Measurements from ENCODE around the gene ARL6IP4.

GRCh38 chr12:123030686-123031085, 50.2 kb downstream of the ARL6IP4 start:
- TF ChIP-seq CTCF (conservative IDR thresholded peaks at IDR 0.05; ENCODE audit: low read depth, low read length) (no peak), CEBPB (IDR thresholded peaks at IDR 0.05; ENCODE audit: low read depth, low read length) (peak; percentile 41; the same call in 1 of the 2 replicates), MAFK (IDR thresholded peaks at IDR 0.05; ENCODE audit: low read depth, low read length) (no peak), SMC3 (IDR thresholded peaks at IDR 0.05; ENCODE audit: low read depth, low read length) (no peak), POLR2A (IDR thresholded peaks at IDR 0.05; ENCODE audit: low read depth, low read length) (no peak), RFX5 (IDR thresholded peaks at IDR 0.05; ENCODE audit: low read depth, low read length) (no peak), RCOR1 (IDR thresholded peaks at IDR 0.05; ENCODE audit: insufficient replicate concordance, low read length) (no peak)

Data from IMR-90 (cell line).